DMS153 (cell line): ENCODE results near the gene THBD.

Experiments used
- DNase-seq: peaks from one replicate; lab custom pipeline; 2025; lab: John Stamatoyannopoulos, UW

Gene THBD

GRCh38 chr20:23061734-23062561 is 12.5 kb upstream of the THBD start:
- no peak for DNase-seq

- DNase-seq: no peak
Measured at GRCh38 chr20:23061262-23061661, 11.8 kb upstream of the THBD start.

- DNase-seq: no peak
Measured at GRCh38 chr20:23060629-23061028, 11.2 kb upstream of the THBD start.

- DNase-seq: no peak
Measured at GRCh38 chr20:23059846-23060245, 10.4 kb upstream of the THBD start.

- DNase-seq: no peak
Measured at GRCh38 chr20:23059001-23059400, 9.5 kb upstream of the THBD start.

GRCh38 chr20:23058240-23058639 is 8.8 kb upstream of the THBD start:
- no peak for DNase-seq

- DNase-seq: no peak
Measured at GRCh38 chr20:23052904-23053303, 3.4 kb upstream of the THBD start.

- DNase-seq: no peak
Measured at GRCh38 chr20:23050847-23051627, 1.6 kb upstream of the THBD start.

GRCh38 chr20:23050076-23050838 is 785 bp upstream of the THBD start:
- no peak for DNase-seq

GRCh38 chr20:23048283-23049200 is 930 bp downstream of the THBD start:
- peak; percentile 52 for DNase-seq

- no peak for DNase-seq
Measured at GRCh38 chr20:23047738-23048214, 1.7 kb downstream of the THBD start.

GRCh38 chr20:23047001-23047737 is 2.3 kb downstream of the THBD start:
- no peak for DNase-seq

GRCh38 chr20:23046431-23046830 is 3.0 kb downstream of the THBD start:
- DNase-seq: no peak

- DNase-seq: no peak
Measured at GRCh38 chr20:23043376-23043775, 6.1 kb downstream of the THBD start.

GRCh38 chr20:23042270-23042669 is 7.2 kb downstream of the THBD start:
- DNase-seq: no peak

- no peak for DNase-seq
Measured at GRCh38 chr20:23039885-23040508, 9.5 kb downstream of the THBD start.

- DNase-seq: no peak
Measured at GRCh38 chr20:23039136-23039875, 10.2 kb downstream of the THBD start.

- DNase-seq: no peak
Measured at GRCh38 chr20:23037017-23037481, 12.4 kb downstream of the THBD start.

GRCh38 chr20:23036371-23036770 is 13.1 kb downstream of the THBD start:
- DNase-seq: no peak
